PC-9 (cell line): ENCODE measurements around the gene POU2AF1. TPM values are rescaled to one million over a fixed set of nuclear protein-coding genes. Genes with fewer than 3 reads are reported as not detected.

Experiments
- BruUV-seq: library from RNA; stranded (reverse); fragments of 400-500 nt; replicated peaks from 2 replicates; lab custom pipeline; 2021; lab: Mats Ljungman, UMichigan
- CTCF ChIA-PET: fragments of 300-600 bp; sonication (Branson Sonifier 250); formaldehyde crosslinking; loops from one replicate; lab custom pipeline; 2022; ENCODE audit warnings: antibody characterized with exemption; lab: Charles Lee
- POLR2A ChIA-PET: fragments of 300-600 bp; sonication (Branson Sonifier 250); formaldehyde crosslinking; loops from one replicate; lab custom pipeline; 2022; ENCODE audit warnings: antibody characterized with exemption; ENCODE audit not compliant: unreplicated experiment; lab: Charles Lee
- DNase-seq, 2 experiments: peaks; one replicate each; pipeline versions ENCODE4 v3.0.0 to v3.0.0-alpha.2; 2015 to 2022; ENCODE audit warnings: mixed read lengths in 1 of 2
- H2AFZ ChIP-seq: fragments of 200-600 bp; sonication (generic); 2 replicates; pipeline ENCODE4 v1.8.1; 2017; ENCODE audit warnings: antibody characterized with exemption
- H3F3A ChIP-seq: fragments of 200-600 bp; sonication (generic); 2 replicates; pipeline ENCODE4 v1.8.1; 2017; ENCODE audit warnings: antibody characterized with exemption, mild to moderate bottlenecking, low read depth; ENCODE audit not compliant: insufficient read depth
- H3K27ac ChIP-seq: fragments of 200-600 bp; sonication (generic); 2 replicates; pipeline ENCODE4 v1.6.1; 2016; ENCODE audit warnings: mixed run types
- H3K27me3 ChIP-seq: fragments of 200-600 bp; sonication (generic); 2 replicates; pipeline ENCODE4 v1.6.1; 2016; ENCODE audit warnings: low read depth, mixed run types; ENCODE audit not compliant: insufficient read depth
- H3K36me3 ChIP-seq: fragments of 200-600 bp; sonication (generic); 2 replicates; pipeline ENCODE4 v1.6.1; 2016; ENCODE audit warnings: low read depth, mixed run types
- H3K4me1 ChIP-seq: fragments of 200-600 bp; sonication (generic); replicated peaks from 2 replicates; pipeline ENCODE4 v1.6.1; 2016; ENCODE audit warnings: mixed run types; ENCODE audit not compliant: insufficient read depth
- H3K4me2 ChIP-seq: fragments of 200-600 bp; sonication (generic); 2 replicates; pipeline ENCODE4 v1.6.1; 2017; ENCODE audit warnings: mixed run types
- H3K4me3 ChIP-seq: fragments of 200-600 bp; sonication (generic); 2 replicates; pipeline ENCODE4 v1.6.1; 2016; ENCODE audit warnings: mixed run types
- H3K79me2 ChIP-seq: fragments of 200-600 bp; sonication (generic); 2 replicates; pipeline ENCODE4 v1.6.1; 2017; ENCODE audit warnings: low read depth, mixed run types
- H3K9me2 ChIP-seq: fragments of 200-600 bp; sonication (generic); 2 replicates; pipeline ENCODE4 v1.8.1; 2017; ENCODE audit warnings: mild to moderate bottlenecking; ENCODE audit not compliant: insufficient read depth
- H3K9me3 ChIP-seq: fragments of 200-600 bp; sonication (generic); 2 replicates; pipeline ENCODE4 v1.8.1; 2016; ENCODE audit warnings: low read depth; ENCODE audit not compliant: insufficient read depth
- H4K20me1 ChIP-seq: fragments of 200-600 bp; sonication (generic); 2 replicates; pipeline ENCODE4 v1.8.1; 2017; ENCODE audit not compliant: insufficient read depth
- CTCF ChIP-seq: fragments of 200-600 bp; sonication (generic); conservative IDR thresholded peaks from 2 replicates; pipeline ENCODE4 v1.6.1; 2017; ENCODE audit warnings: mixed run types, antibody characterized with exemption, mild to moderate bottlenecking, moderate library complexity
- EZH2 ChIP-seq: fragments of 200-600 bp; sonication (generic); IDR thresholded peaks from 2 replicates; pipeline ENCODE4 v1.8.0; 2017; ENCODE audit warnings: antibody characterized with exemption, low read depth
- intact Hi-C: fragments of 100-400 bp; cut with micrococcal nuclease; formaldehyde crosslinking; loops from one replicate; pipeline ENCODE4 v1.10.0; 2022; ENCODE audit not compliant: unreplicated experiment
- total RNA-seq: library from RNA; stranded (reverse); gene quantifications from 2 replicates; pipeline ENCODE4 v1.2.3, GENCODE V29; 2021

Gene POU2AF1
- total RNA-seq, 1 experiment from 2014 or later = 0.37 TPM

GRCh38 chr11:111422494-111423249 is 43.6 kb upstream of the POU2AF1 start:
- TF ChIP-seq CTCF (peak; percentile 95), EZH2 (no peak)
- H2AFZ ChIP-seq = no peak overlapping the region
- H3K79me2 ChIP-seq = no peaks in the 10 kb centered on the region
- no peaks in the 10 kb centered on the region for H3K9me2 ChIP-seq
- intact Hi-C loops = loop anchor here (1.0 to 10.0 kb wide), 4 partner anchors 24 to 518 kb away; no protein-coding TSS in a partner anchor
- no peaks in the 10 kb centered on the region for H3K9me3 ChIP-seq
- no peak overlapping the region for H3K4me3 ChIP-seq
- no TSS peak for BruUV-seq
- no peak overlapping the region for H3K27ac ChIP-seq
- no peaks in the 10 kb centered on the region for H3K4me1 ChIP-seq
- H3K27me3 ChIP-seq = no peaks in the 10 kb centered on the region
- no peaks in the 10 kb centered on the region for H3K36me3 ChIP-seq
- peak; percentile 57 to 63 for DNase-seq
- ChIA-PET CTCF (interaction anchor here (0.6 kb wide), 1 partner anchor 61 kb away, joined by 3 read pairs; no protein-coding TSS in a partner anchor), POLR2A (no interaction called here)
- no peaks in the 10 kb centered on the region for H4K20me1 ChIP-seq
- no peak overlapping the region for H3K4me2 ChIP-seq
- H3F3A ChIP-seq = no peaks in the 10 kb centered on the region

GRCh38 chr11:111421251-111421650 is 42.2 kb upstream of the POU2AF1 start:
- Histone ChIP-seq H3K27me3 (no peaks in the 10 kb centered on the region), H4K20me1 (no peaks in the 10 kb centered on the region), H3K27ac (no peak overlapping the region), H3K4me3 (no peak overlapping the region), H3K4me1 (no peaks in the 10 kb centered on the region), H3K79me2 (no peaks in the 10 kb centered on the region), H3K36me3 (no peaks in the 10 kb centered on the region), H3F3A (no peaks in the 10 kb centered on the region), H3K4me2 (no peak overlapping the region), H3K9me3 (no peaks in the 10 kb centered on the region), H2AFZ (no peak overlapping the region), H3K9me2 (no peaks in the 10 kb centered on the region)
- ChIA-PET POLR2A (no interaction called here), CTCF (no interaction called here)
- no TSS peak for BruUV-seq
- TF ChIP-seq EZH2 (no peak), CTCF (no peak)
- no peak for DNase-seq
- intact Hi-C loops = loop anchor here (10.0 kb wide), 1 partner anchor 516 kb away; no protein-coding TSS in a partner anchor

- Histone ChIP-seq H3K27me3 (no peaks in the 10 kb centered on the region), H3K36me3 (no peaks in the 10 kb centered on the region), H3K27ac (no peak overlapping the region), H2AFZ (no peak overlapping the region), H3F3A (no peaks in the 10 kb centered on the region), H3K4me2 (no peak overlapping the region), H4K20me1 (no peaks in the 10 kb centered on the region), H3K9me2 (no peaks in the 10 kb centered on the region), H3K9me3 (no peaks in the 10 kb centered on the region), H3K4me1 (no peaks in the 10 kb centered on the region), H3K79me2 (no peaks in the 10 kb centered on the region), H3K4me3 (no peak overlapping the region)
- DNase-seq = no peak
- POLR2A ChIA-PET = no interaction called here
- intact Hi-C loops = loop anchor here (10.0 kb wide), 1 partner anchor 515 kb away; no protein-coding TSS in a partner anchor
- CTCF ChIA-PET = interaction anchor here (0.5 to 0.6 kb wide), 2 partner anchors 36 to 754 kb away, joined by 3 to 4 read pairs; no protein-coding TSS in a partner anchor
- no peak for TF ChIP-seq EZH2
- no TSS peak for BruUV-seq
Measured at GRCh38 chr11:111419641-111420327, 40.7 kb upstream of the POU2AF1 start.
